GM18502 (cell line): ENCODE measurements around the gene CADM1.

Experiments used
- ATAC-seq: cut with Tn5 transposase; IDR thresholded peaks from one replicate; pipeline ENCODE4 v1.9.1; 2021; ENCODE audit warnings: mild to moderate bottlenecking; ENCODE audit not compliant: unreplicated experiment, poor library complexity

Gene CADM1

GRCh38 chr11:115452241-115452640 is 52.0 kb downstream of the CADM1 start:
- no peak for ATAC-seq

- no peak for ATAC-seq
Observed at GRCh38 chr11:115450519-115450918, 53.7 kb downstream of the CADM1 start.

- ATAC-seq, result no peak
Observed at GRCh38 chr11:115447273-115447864, 56.8 kb downstream of the CADM1 start.

- ATAC-seq, result no peak
Observed at GRCh38 chr11:115446214-115446613, 58.0 kb downstream of the CADM1 start.

- no peak for ATAC-seq
Observed at GRCh38 chr11:115444542-115444941, 59.7 kb downstream of the CADM1 start.

- no peak for ATAC-seq
Observed at GRCh38 chr11:115439969-115440540, 64.2 kb downstream of the CADM1 start.

- ATAC-seq, result no peak
Observed at GRCh38 chr11:115439385-115439784, 64.8 kb downstream of the CADM1 start.

GRCh38 chr11:115437902-115438575 is 66.2 kb downstream of the CADM1 start:
- no peak for ATAC-seq

GRCh38 chr11:115430345-115430744 is 73.9 kb downstream of the CADM1 start:
- no peak for ATAC-seq

- ATAC-seq, result no peak
Observed at GRCh38 chr11:115428306-115428705, 75.9 kb downstream of the CADM1 start.

GRCh38 chr11:115425816-115426215 is 78.4 kb downstream of the CADM1 start:
- no peak for ATAC-seq

- no peak for ATAC-seq
Observed at GRCh38 chr11:115425250-115425649, 79.0 kb downstream of the CADM1 start.

- ATAC-seq, result no peak
Observed at GRCh38 chr11:115423728-115424459, 80.3 kb downstream of the CADM1 start.

GRCh38 chr11:115421992-115422689 is 82.1 kb downstream of the CADM1 start:
- no peak for ATAC-seq

- ATAC-seq, result no peak
Observed at GRCh38 chr11:115421352-115421991, 82.7 kb downstream of the CADM1 start.

GRCh38 chr11:115420505-115420904 is 83.7 kb downstream of the CADM1 start:
- ATAC-seq, result no peak

- ATAC-seq, result no peak
Observed at GRCh38 chr11:115418626-115419025, 85.6 kb downstream of the CADM1 start.

GRCh38 chr11:115418081-115418480 is 86.1 kb downstream of the CADM1 start:
- no peak for ATAC-seq

- no peak for ATAC-seq
Observed at GRCh38 chr11:115411120-115411519, 93.1 kb downstream of the CADM1 start.

- ATAC-seq, result no peak
Observed at GRCh38 chr11:115409691-115410220, 94.5 kb downstream of the CADM1 start.
